EL (cell line): ENCODE results near the gene NEK11.

Source experiments
- DNase-seq: peaks from one replicate; pipeline ENCODE4 v3.0.0-alpha.2; 2016

The NEK11 gene

DNA sequence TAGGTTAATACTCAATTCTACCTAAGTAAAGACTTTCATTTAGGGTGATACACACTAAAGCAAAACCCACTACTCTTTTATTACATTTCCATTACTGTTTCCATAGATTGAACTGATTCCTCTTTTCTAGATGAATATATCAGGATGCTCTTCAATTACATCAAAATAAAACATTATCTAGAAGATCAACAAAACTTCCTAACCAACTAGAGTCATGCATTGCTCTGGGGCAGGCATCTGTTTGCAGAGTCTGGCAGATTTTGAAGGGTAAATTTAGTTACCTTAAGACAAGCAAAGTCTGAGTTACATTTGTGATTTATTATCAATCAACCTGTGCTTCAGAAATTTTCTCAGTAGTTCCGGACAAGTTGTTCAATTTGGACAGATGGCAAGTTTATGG is 117.1 kb downstream of the NEK11 start:
- no peak for DNase-seq

DNA sequence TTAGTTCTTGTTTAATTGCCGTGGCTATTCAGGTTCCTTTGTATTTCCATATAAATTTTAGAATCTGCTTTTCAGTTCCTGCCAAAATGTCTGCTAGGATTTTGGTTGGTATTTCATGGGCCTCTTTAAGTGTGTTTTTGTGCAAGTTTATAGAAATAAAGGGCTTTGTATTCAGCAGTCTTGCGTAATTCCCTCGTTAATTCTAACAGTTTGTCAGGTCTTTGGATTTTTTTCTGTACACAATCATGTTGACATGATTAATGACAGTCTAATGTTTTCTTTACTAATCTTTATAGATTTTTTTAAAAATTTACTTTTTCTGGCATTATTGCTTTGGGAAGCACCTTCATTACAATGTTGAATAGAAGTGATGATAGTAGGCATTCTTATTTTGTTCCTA is 120.9 kb downstream of the NEK11 start:
- DNase-seq = no peak

GRCh38 chr3:131158434-131158833 is 131.8 kb downstream of the NEK11 start:
- no peak for DNase-seq

DNA sequence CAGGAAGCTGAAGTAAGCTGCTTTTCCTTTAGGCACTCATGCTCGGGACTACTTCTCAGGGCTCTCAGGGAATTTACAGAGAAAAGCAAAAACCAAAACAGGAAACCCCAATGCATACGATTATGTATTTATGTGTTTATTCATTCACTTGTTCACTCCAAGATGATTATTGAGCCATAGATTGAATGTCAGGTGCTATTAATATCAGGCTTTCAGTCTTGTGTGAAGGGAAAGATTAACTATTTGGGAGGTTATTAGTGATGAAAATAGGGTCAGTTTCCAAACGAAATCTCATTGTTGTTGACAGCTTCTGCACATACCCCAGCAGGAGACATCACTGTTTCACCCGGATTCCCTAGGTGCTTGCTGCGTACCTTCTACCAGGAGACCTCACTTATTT is 135.8 kb downstream of the NEK11 start:
- no peak for DNase-seq

GRCh38 chr3:131167867-131168266 is 141.2 kb downstream of the NEK11 start:
- no peak for DNase-seq

GRCh38 chr3:131169331-131169730 is 142.7 kb downstream of the NEK11 start:
- no peak for DNase-seq

- no peak for DNase-seq
These were observed 146.0 kb downstream of the NEK11 start for GRCh38 chr3:131172502-131173200.

DNA sequence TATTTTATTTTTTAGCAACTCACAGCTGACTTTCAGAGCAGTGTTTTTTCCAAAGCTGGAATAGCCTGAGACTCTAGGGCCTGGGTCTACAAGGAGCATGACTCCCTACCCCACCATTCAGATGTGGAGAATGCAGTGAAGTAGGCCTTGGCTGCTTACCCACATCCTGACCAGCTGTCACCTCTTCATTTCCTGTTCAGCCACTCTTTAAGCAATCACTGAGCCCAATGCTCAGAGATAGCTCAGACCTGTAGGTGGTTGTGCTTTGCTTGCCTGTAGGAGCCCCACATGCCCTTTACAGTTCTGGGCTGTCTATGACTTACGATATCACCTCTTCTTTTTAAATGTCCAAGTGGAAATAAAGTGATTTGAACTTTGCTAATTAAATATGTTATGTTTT is 148.1 kb downstream of the NEK11 start:
- peak; percentile 42 for DNase-seq

DNA sequence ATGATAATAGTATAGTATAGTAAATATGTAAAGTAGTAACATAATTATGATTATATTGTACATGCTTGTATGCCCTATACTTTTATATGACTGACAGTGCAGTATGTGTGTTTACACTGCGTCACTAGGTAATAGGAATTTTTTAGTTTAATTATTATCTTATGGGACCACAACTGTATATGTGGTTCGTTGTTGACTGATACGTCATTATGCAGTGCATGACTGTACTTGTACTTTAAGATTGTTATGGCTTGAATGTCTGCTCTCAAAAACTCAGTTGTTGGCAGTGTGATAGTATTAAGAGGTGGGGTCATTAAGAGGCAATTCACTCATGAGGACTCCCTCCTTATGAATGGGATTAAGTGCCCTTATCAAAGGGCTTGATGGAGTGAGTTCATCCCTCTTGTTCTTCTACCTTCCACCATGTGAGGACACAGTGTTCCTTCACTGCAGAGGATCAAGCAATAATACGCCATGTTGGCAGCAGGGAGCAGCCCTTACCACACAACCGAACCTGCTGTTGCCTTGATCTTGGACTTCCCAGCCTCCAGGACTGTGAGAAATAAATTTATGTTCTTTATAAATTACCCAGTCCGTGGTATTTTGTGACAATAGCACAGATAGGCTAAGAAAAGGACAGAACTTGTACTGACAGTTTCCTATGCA is 152.2 kb downstream of the NEK11 start:
- no peak for DNase-seq

DNA sequence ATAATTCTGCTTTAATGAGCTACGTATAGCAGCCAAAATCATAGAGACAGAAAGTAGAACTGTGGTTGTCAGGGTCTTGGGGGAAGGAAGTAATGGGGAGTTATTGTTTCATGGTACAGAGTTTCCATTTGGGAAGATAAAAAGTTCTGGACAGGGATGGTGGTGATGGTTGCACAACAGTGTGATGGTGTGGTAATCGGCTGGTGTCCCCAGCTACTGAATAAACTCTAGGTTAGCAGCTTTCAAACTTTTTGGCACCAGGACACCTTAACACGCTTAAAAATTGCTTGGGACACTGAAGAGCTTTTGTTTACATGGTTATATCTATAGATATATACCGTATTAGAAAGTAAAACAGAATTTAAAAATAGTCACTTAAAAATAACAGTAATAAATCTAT is 166.0 kb downstream of the NEK11 start:
- DNase-seq = no peak

DNA sequence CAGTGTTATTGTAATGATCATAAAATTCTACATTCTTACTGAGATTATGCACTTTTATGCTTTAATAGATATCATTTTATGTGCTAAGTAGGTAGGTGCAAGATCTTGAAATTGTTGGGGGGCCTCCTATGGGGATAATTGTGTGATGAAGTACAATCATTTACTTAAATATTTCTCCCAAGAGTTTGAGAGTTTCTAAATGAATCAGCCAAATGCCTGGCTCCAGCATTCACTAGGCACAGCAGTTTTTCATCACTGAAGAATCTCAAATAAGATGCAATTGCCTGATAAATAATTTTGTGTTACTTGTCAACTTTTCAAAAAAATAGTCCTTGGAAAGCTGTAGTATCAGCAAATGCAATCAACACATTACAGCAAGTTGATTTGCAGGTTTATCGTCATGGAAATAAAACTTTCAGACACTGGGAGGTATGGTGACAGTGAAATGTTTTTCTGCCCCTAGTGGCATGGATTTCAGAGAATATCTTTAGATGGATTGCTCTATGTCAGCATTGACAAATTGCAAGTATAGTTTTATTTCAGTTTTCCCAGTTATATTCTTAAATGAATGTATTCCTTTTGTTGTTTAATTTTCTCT is 167.1 kb downstream of the NEK11 start:
- DNase-seq = no peak

GRCh38 chr3:131194816-131195215 is 168.1 kb downstream of the NEK11 start:
- no peak for DNase-seq

DNA sequence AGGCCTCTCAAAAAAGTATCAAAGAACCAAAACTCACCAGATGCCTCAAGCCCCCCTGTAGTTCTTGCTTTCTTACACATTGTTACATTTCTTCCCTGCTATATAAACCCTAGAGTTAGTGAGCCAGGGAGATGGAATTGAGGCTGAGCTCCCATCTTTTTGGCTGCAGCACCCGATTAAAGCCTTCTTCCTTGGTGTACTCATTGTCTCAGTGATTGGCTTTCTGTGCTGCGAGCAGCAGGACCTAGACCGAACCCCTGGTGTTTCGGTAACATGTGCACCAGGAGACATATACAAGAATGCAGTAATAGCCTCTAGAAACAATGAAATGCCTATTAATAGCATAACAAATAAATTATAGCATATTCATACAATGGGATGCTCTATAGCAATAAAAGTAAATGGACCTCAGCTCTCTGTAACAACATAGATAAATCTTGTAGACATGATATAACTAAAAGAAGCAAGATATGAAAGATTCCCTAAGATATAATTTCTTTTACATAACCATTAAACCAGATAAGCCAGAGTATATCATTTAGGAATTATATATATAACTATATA is 174.0 kb downstream of the NEK11 start:
- no peak for DNase-seq

- DNase-seq = no peak
These were observed 189.7 kb downstream of the NEK11 start for GRCh38 chr3:131216330-131216729.

DNA sequence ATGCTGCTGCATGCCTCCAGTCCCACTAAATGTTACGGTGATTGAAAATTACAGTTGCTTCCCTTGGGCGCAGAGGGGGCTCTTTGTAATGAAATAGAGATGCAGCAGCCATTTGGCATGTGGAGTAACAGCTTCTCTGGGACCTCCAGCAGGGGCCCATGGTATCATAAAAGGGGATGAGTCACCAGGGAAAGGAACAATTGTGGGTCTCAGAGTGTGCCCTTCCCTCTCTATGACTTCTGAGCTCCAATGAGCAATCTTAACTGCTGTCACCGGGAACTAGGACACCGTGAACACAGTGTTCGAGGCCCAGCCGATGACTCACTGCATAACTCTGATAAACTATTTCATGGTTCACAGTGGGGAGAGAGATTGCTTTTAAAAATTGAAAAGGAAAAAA is 190.1 kb downstream of the NEK11 start:
- DNase-seq = peak; percentile 88

GRCh38 chr3:131217296-131217741 is 190.6 kb downstream of the NEK11 start:
- peak; percentile 70 for DNase-seq

DNA sequence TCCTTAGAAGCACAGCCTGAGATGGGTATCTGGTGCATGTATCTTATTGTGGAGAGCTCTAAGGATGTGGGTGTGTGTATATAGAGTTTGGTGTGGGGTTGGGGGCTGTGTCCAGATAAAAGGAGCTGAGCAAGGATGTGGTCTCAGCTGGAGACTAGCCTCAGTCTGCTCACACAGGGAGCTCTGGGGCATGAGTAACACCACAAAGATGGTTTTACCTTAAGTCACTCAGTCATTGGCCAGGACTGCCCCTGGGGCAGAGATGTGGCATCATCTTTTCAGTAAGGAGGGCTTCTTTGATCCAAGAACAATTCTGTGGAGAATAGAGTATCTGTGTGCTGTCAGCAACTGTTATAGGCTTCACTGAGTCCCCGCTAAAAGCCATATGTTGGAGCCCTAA is 191.5 kb downstream of the NEK11 start:
- DNase-seq = peak; percentile 77

DNA sequence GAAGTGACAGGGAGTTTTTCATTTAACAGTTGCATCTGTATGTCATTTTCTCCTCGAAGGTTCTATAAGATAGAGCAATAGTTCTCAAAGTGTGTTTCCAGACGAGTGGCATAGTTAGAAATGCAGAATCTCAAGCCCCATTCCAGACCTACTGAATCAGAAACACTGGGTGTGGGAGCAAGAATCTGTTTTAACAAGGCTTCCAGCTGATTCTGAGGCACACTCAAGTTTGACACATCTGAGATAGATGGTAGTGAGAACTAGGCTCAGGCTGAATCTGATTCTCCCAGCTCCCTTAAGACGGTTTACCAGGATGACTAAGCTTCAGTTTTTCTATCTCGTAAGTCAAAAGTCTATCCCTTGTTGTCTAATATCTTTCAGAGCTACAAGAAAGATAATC is 195.1 kb downstream of the NEK11 start:
- DNase-seq = peak; percentile 68

- DNase-seq = no peak
These were observed 195.9 kb downstream of the NEK11 start for GRCh38 chr3:131222599-131222998.

- no peak for DNase-seq
These were observed 197.0 kb downstream of the NEK11 start for GRCh38 chr3:131223373-131224289.

- DNase-seq = peak; percentile 22
These were observed 198.3 kb downstream of the NEK11 start for GRCh38 chr3:131224886-131225550.

GRCh38 chr3:131228522-131228921 is 201.8 kb downstream of the NEK11 start:
- DNase-seq = no peak
